DMS79 (cell line): ENCODE results near the gene PPP1R16B.
"Not testable (repeated sequence)": the region's sequence is repeated elsewhere in the genome, so short reads cannot be mapped to it uniquely, and the experiment has no call there.

ENCODE experiments used
- DNase-seq: peaks from one replicate; lab custom pipeline; 2025; lab: John Stamatoyannopoulos, UW

Gene PPP1R16B

DNA sequence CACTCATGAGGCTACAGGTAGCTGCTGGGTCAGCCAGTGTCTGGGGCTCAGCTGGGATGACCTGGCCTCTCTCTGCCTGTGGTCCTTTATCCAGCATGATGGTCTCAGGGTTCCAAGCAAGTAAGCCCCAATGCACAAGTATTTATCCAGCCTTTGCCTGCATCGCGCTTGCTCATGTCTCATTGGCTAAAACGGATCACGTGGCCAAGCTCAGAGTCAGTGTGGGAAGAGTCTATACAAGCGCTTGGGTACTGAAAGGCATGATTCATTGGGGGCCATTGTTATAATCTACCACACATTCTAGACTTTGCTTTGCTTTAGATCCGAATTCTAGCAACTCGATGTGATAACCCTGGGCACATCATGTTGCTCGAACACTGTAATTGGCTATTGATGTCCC, 48.3 kb downstream of the PPP1R16B start:
- DNase-seq = no peak

- DNase-seq = no peak
Observed at GRCh38 chr20:38854654-38855066, 49.2 kb downstream of the PPP1R16B start.

DNA sequence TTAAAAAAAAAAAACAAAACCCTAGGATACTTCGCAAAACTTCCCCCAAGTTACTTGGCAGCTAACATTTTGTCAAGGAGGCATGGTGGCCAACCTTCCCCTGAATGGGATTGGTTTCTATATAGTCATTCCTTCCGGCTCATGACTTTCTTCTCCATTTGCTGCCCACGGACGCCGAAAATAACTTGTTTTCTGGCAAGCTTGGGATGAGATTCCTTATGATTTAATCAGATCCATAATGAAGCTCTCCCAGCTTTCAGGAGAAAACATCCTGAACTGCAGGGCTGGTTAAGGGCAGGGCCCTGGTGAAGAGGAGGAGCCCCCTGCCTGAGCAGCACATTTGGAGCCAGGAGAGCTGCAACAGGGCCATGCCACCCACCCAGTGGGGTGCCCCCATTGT, 49.9 kb downstream of the PPP1R16B start:
- no peak for DNase-seq

DNA sequence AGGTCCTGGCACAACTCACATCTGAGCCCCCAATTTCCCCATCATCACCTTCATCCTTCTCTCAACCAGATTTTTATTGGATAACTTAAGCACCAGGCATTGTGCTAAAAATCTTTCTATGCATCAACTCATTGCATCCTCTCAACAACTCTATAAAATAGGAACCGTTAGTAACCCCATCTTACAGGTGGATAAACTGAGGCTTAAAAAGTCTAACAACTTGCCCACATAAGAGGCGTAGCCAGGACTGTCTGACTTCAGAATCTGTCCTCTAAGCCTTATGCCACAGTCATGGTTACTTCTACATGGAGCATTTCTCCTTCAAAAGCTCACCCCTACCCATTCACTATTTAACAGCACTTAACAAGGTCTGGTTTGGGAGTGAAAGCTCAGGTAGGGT, 51.1 kb downstream of the PPP1R16B start:
- no peak for DNase-seq

DNA sequence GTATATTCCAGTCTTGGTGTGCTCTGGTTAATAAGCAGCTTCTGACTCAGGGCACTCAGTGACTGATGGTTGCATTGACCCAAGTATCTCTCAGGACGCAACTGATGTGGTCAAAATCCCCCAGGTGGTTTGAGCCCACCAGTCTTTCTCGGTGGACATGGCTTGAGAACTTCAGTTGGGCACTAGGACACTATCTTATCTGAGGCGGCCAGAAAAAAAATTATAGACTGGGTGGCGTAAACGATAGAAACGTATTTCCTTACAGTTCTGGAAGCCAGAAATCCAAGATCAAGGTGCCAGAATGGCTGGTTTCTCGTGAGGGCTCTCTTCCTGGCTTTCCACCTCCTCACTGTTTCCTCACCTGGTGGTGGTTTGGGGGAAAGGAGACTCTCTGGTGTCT, 52.2 kb downstream of the PPP1R16B start:
- DNase-seq = no peak

GRCh38 chr20:38859070-38859690, 53.7 kb downstream of the PPP1R16B start:
- DNase-seq = no peak

- not testable (repeated sequence) for DNase-seq
Observed at GRCh38 chr20:38859857-38860256, 54.4 kb downstream of the PPP1R16B start.

DNA sequence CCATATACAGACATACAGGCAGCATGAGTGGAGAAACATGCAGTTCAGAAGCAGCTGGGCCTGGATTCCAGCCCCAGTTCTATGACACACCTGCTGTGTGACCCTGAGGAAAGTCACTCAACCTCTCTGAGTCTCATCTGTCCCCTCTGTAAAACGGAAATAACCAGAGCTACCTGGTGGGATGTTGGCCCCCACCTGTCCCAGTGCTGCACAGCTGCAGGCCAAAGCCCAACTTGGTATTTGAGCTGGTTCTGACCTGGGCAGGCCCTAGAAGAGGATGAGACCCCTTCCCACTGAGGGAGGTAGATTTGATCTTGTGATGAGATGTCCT, 55.5 kb downstream of the PPP1R16B start:
- no peak for DNase-seq

- no peak for DNase-seq
Observed at GRCh38 chr20:38862226-38862625, 56.7 kb downstream of the PPP1R16B start.

GRCh38 chr20:38863024-38863851, 57.7 kb downstream of the PPP1R16B start:
- no peak for DNase-seq

DNA sequence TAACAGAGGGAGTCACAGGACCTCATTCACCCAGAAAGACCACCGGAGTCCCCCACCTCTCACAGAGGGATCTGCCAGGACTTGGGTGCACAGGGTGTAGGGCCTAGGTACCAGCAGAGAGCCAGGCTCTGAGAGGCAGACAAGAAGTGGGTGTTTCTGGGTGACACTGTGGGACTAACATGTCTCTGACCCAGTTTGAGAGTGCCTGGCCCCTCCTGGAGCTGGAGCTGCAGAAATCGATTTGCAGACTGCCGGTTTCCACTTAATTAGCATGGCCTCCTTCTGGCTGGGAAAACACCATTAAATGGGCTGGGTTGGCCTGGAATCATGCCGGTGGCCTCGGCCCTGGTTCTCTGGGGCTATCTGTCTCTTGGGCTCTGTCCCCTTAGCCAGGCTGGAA, 59.2 kb downstream of the PPP1R16B start:
- no peak for DNase-seq

DNA sequence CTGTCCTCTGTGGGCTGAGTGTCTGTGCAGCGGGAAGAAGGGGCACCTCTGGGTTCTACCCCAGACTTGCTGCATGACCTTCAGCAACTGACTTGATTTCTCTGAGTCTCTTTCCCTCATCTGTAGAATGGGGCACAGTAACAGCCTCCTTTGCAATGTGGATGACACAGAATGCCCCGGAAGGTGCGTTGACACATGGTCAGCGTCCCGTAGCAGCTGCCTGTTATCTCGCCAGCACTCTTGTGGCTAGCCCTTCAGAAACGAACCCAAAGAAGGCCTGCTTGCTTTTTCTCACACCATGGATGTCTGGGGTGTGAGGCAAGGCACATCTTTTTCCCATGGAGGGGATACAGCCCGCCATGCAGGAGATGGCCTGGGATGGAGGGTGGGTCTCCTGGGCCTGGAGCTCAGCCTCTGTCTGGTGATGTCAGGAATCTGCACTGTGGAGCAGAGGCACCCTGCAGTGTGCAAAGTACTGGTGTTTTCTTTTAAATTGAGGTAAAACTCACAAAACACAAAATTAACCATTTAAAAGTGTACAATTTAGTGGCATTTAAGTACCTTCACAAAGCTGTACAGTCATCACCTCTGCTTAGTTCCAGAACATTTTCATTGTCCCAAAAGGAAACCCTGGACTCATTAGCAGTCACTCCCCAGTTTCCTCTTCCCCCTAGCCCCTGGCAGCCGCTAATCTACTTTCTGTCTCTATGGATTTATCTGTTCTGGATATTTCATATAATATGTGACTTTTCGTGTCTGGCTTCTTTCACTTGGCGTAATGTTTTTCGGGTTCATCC, 61.0 kb downstream of the PPP1R16B start:
- no peak for DNase-seq

DNA sequence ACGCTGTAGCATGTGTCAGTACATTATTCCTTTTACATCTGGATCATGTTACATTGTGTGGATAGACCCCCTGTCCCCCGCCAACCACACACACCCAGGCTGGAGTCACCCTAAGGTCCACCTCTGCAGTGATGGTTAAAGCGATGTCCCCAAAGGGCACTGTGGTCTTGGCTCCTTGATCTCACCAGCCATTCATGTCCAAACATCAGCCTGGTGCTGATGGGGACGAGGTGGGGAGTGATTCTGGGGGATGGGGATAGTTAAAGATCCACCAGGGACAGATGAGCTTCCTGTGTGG, 61.5 kb downstream of the PPP1R16B start:
- no peak for DNase-seq

- no peak for DNase-seq
Observed at GRCh38 chr20:38870733-38871559, 65.4 kb downstream of the PPP1R16B start.

DNA sequence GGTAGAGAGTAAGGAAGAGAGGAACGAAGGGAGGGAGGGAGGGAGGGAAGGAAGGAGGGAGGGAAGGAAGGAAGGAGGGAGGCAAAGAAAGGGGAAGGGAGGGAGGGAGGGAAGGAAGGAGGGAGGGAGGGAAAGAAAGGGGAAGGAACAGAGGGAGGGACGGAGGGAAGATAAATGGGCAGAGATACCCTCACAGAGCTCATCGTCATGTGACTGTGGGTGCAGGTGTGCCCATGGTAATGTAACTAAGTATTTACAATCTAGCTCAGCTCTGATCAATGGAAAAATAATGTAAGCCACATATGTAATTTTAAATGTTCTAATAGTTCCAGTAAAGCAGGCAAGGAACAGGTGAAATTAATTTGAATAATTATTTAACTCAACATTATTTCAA, 66.1 kb downstream of the PPP1R16B start:
- no peak for DNase-seq

DNA sequence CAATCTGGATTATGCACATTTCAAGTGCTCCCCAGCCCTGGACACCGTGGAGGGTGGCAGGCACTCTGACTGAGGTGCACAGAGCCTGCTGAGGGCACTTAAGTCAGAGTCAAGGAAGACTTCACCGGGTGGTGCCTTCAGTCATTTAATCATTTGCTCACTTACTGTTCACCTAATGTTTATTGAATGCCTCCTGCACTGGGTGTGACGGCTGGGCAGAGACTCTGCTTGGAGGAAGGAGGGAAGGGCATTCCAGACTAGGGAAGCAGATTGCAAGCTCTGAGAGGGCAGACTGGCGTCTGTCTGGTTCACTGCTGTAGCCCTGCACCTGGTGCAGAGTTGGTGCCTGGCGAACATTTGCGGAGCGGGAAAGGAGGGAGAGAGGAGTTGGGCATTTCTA, 66.5 kb downstream of the PPP1R16B start:
- no peak for DNase-seq

- DNase-seq = no peak
Observed at GRCh38 chr20:38872491-38873049, 67.1 kb downstream of the PPP1R16B start.

DNA sequence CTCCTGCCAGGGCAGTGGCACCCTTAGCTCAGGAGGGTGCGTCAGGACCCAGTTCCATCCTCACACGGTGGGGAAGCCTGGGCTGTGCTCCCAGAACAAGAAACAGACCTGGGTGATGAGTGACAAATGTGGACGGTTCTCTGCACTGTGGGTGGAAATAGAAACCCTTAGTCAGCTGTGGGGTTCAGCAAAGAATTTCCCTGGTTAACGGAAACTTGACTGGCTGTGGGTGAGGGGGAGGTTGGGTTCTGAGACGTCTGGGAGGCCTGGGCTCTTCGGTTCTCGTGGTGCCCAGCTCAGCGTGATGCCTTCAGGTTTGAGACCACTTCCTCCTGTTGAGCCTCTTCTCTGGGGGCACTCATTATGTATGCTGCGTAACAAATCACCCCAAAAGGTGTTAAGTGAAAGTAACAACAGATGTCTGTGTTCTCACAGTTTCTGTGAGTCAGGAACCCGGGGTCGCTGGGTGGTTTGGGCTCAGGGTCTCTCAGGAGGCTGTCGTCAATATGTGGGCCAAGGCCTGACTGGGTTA, 67.6 kb downstream of the PPP1R16B start:
- DNase-seq = no peak

- no peak for DNase-seq
Observed at GRCh38 chr20:38874460-38875174, 69.1 kb downstream of the PPP1R16B start.

GRCh38 chr20:38875175-38875993, 69.9 kb downstream of the PPP1R16B start:
- no peak for DNase-seq
